ENCODE results near the gene ZXDC. TPM values are rescaled to one million over a fixed set of nuclear protein-coding genes. Genes with fewer than 3 reads are reported as not detected.

ZXDC gene
- total RNA-seq, 1 donor from 2014 or later: 29.0 TPM

- Mint-ChIP-seq H3K4me1 (ENCODE audit: unreplicated experiment) (no peaks in the 10 kb centered on the region), H3K27ac (no peak overlapping the region), H3K9me3 (no peaks in the 10 kb centered on the region), H3K27me3 (no peaks in the 10 kb centered on the region), H3K36me3 (peaks cover 26% of the 10 kb centered on the region), H3K4me3 (no peak overlapping the region)
- DNase-seq (ENCODE audit: extremely low spot score, unreplicated experiment): no peak
- TF ChIP-seq CTCF (conservative IDR thresholded peaks at IDR 0.05): no peak
Measured at GRCh38 chr3:126463521-126463920, 12.2 kb downstream of the ZXDC start.

GRCh38 chr3:126461450-126462070 is 14.1 kb downstream of the ZXDC start:
- no peaks in the 10 kb centered on the region for H3K9me3 Mint-ChIP-seq
- no peak overlapping the region for H3K4me3 Mint-ChIP-seq
- peaks cover 24% of the 10 kb centered on the region for H3K36me3 Mint-ChIP-seq
- H3K27ac Mint-ChIP-seq: no peak overlapping the region
- DNase-seq (ENCODE audit: extremely low spot score, unreplicated experiment): no peak
- TF ChIP-seq CTCF (conservative IDR thresholded peaks at IDR 0.05): no peak
- no peaks in the 10 kb centered on the region for H3K27me3 Mint-ChIP-seq
- H3K4me1 Mint-ChIP-seq (ENCODE audit: unreplicated experiment): peaks cover 2% of the 10 kb centered on the region

GRCh38 chr3:126460381-126460780 is 15.3 kb downstream of the ZXDC start:
- Mint-ChIP-seq H3K36me3 (peaks cover 20% of the 10 kb centered on the region), H3K4me3 (no peak overlapping the region), H3K27ac (no peak overlapping the region), H3K27me3 (no peaks in the 10 kb centered on the region), H3K9me3 (no peaks in the 10 kb centered on the region), H3K4me1 (ENCODE audit: unreplicated experiment) (peaks cover 4% of the 10 kb centered on the region)
- TF ChIP-seq CTCF (conservative IDR thresholded peaks at IDR 0.05): no peak
- no peak for DNase-seq (ENCODE audit: extremely low spot score, unreplicated experiment)

- Mint-ChIP-seq H3K27ac (no peak overlapping the region), H3K4me1 (ENCODE audit: unreplicated experiment) (peaks cover 4% of the 10 kb centered on the region), H3K36me3 (peaks cover 18% of the 10 kb centered on the region), H3K27me3 (no peaks in the 10 kb centered on the region), H3K4me3 (no peak overlapping the region), H3K9me3 (no peaks in the 10 kb centered on the region)
- no peak for TF ChIP-seq CTCF (conservative IDR thresholded peaks at IDR 0.05)
- DNase-seq (ENCODE audit: extremely low spot score, unreplicated experiment): no peak
Measured at GRCh38 chr3:126459763-126460127, 15.9 kb downstream of the ZXDC start.

- no peaks in the 10 kb centered on the region for H3K9me3 Mint-ChIP-seq
- H3K4me3 Mint-ChIP-seq: no peak overlapping the region
- peaks cover 4% of the 10 kb centered on the region for H3K4me1 Mint-ChIP-seq (ENCODE audit: unreplicated experiment)
- H3K27ac Mint-ChIP-seq: no peak overlapping the region
- no peak for TF ChIP-seq CTCF (conservative IDR thresholded peaks at IDR 0.05)
- H3K27me3 Mint-ChIP-seq: no peaks in the 10 kb centered on the region
- DNase-seq (ENCODE audit: extremely low spot score, unreplicated experiment): no peak
- peaks cover 14% of the 10 kb centered on the region for H3K36me3 Mint-ChIP-seq
Measured at GRCh38 chr3:126459111-126459762, 16.5 kb downstream of the ZXDC start.
